SKM-1 treated with dmso at 0.1 percent for 144 hours (cell line): ENCODE measurements around the gene CCDC136.

ENCODE experiments used
- DNase-seq: peaks from one replicate; lab custom pipeline; 2025; ENCODE audit not compliant: unreplicated experiment; lab: John Stamatoyannopoulos, UW

Gene CCDC136

DNA sequence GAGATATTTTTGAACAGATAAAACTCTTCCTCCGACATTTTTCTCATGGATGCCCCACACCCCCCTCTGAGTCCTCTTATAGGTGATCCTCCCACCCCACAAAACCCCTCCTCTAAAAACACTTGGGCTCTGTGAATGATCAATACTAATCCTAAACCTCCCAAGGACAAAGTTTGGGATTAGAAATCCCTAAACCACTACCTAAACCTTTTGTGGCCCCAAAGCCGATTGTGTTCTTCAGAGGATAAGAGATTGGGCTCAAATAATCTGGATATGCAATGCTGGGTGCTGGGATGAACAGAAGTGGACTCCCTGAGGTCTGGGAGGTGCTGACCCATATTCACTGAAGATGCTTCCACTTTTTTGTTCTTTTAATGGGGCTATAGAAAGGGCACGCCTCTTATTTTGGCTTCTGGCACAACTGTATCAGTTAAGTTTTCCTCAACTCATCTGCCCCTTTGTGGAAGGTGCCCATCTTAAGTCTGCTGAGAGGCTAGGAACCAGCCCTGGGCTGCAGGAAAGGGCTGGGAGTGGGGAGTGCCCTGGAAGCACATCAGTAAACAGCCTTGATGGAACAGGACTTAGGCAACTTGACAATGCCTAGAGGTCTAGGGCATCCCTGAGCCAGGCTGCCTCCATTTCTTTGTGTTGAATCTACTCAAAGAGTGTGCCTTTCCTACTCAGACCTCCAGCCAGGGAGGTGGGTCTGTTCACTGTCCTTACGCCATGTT lies 15.9 kb upstream of the CCDC136 start, which contains the start of gene OPN1SW:
Gene OPN1SW, minus strand, starts transcription at position 51 of the 731 bp plus-strand sequence. Its CDS starts 13 bp downstream, at position 38.
- DNase-seq: no peak

- DNase-seq: no peak
Observed at GRCh38 chr7:128777156-128778123, 14.3 kb upstream of the CCDC136 start.

DNA sequence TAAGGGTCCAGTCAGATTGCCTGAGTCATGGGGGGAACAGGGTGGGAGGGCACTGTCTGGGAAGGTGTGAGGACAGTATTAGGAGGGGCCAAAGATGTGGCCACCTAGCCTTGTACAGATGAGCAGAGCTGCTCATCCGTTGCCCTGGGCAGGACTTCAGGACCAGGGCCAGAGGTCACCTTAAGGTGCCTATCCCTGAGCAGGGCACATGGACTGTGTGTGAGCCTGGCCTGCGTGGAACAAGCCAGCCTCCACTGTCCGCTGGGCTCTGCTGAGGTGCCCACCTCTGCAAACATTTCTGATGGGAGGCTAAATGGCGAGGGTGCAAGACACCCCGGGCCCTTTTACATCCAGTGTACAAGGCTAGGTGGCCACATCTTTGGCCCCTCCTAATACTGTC lies 12.8 kb upstream of the CCDC136 start:
- DNase-seq: no peak

DNA sequence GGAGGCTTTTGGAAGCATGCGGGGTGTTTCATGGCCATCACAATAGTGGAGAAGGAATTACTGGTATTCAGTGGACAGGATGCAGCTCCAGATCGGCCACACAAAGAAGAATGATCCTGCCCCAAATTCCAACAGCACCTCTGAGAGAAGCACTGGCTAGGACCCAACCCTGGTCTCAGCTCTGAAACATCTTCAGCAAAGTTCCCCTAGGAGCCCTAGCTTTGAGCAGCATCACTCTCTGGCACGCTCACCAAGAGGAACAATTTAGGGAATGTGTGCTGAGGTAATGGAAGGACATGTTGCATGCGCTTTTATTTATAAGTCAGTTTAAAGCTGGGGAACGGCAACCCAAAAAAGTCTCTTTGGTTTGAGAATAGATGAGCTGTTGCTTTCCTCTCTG lies 10.6 kb upstream of the CCDC136 start:
- no peak for DNase-seq

DNA sequence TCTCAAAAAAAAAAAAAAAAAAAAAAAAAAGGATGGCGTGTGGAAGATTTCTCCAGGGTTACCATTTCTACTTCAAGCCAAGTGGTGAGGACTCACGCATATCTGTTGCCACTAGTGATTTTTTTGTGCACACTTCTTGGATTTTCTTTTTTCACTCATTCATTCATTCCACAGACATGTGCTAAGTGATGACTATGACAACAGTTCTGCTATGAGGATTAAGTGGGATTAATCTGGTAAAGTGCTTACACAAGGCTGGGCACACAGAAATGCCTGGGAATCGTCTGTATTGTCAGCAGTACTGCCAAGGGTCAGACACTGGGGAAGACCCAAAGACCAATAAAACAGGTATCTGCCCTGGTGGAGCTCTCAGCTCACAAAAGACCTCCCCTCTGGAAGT lies 9.9 kb upstream of the CCDC136 start:
- no peak for DNase-seq

GRCh38 chr7:128783143-128783861 lies 8.5 kb upstream of the CCDC136 start:
- no peak for DNase-seq

GRCh38 chr7:128785738-128786137 lies 6.0 kb upstream of the CCDC136 start:
- DNase-seq: no peak

GRCh38 chr7:128788446-128789412 lies 3.0 kb upstream of the CCDC136 start:
- DNase-seq: no peak

- no peak for DNase-seq
Observed at GRCh38 chr7:128790315-128791041, 1.3 kb upstream of the CCDC136 start.

DNA sequence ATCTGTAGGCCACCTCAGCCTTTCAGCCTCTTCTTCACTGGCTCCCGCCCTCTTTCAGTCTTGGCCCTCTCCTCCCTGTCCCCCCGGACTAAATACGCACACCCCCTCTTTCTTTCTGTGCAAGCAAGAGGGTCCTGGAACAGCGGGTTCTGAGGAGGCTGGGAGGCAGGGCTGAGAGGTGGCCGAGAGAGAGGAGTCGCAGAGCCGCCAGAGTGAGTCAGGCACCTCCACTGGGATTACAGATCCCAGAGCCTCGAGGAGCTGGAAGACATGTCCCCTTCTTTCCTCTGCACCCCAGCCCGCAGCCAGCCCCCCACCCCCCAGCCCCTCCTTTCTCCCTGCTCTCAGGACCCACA lies 182 bp downstream of the CCDC136 start:
- DNase-seq: no peak

DNA sequence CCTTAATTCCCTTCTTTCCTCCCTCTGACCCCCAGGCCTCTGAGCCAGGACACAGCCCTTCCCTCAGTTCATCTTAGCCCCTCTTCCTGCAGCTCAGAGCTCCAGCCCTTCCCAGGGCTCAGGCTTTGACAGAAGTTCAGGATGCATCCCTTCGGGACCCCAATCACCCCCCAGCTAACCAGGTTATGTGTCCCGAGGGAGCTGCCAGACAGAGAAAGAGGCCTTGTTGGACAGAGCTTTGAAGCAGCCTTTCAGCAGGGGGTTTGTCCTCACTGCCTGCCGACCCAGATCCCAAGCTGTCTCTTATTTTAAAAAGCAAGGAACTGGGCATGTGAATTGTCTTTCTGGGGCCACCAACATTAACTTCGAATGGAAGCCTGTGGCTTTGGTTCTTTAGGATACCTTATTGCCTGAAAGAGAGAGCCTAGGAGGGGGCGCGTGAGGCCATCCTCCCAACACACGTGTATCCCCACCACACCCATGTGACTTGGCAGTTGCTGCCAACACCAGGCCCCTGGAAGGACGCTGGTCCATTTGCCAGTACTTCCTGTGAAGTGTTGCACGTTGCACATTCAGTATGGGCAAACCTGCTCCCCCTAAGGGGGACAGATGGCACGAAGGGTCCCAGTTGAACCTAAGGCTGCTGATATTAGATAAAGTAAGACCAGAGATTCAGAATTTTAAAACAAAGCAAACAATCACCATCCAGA lies 858 bp downstream of the CCDC136 start:
- no peak for DNase-seq

DNA sequence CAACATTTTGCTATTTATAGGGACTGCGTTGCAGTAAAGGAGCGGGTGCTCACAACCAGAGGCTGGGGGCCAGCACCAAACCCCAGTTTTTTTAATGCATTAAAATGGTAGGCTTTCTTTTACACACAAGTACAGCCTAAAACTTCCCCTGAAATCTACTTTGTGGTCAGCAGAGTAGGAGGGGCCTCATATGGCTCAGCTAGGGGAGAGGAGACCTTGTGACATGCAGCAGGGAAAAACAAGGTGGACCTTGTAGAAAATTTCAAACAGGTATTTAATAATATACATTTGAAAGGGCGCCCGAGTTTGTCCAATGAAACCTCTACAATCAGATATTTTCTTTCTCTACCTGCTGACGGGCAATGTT lies 1.4 kb downstream of the CCDC136 start:
- DNase-seq: no peak

DNA sequence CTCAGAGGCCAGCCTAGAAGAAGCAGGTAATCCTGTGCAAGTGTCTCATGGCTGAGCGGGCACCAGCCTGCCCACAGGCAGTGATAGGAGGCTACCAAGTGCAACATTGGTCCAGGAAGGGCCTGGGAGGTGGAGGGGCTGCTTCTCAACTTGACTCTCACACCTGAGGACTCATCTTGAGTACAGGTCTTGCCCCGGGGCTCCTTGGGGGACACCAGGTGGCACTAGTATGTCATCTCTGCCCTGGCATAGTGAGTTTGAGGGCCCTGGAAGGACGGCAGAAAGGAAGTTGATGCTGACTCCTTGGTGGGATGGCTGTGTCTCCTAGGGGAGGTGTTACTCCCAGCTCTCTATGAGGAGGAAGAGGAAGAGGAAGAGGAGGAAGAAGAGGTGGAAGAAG lies 2.3 kb downstream of the CCDC136 start:
- no peak for DNase-seq

GRCh38 chr7:128794436-128794835 lies 2.7 kb downstream of the CCDC136 start:
- no peak for DNase-seq

DNA sequence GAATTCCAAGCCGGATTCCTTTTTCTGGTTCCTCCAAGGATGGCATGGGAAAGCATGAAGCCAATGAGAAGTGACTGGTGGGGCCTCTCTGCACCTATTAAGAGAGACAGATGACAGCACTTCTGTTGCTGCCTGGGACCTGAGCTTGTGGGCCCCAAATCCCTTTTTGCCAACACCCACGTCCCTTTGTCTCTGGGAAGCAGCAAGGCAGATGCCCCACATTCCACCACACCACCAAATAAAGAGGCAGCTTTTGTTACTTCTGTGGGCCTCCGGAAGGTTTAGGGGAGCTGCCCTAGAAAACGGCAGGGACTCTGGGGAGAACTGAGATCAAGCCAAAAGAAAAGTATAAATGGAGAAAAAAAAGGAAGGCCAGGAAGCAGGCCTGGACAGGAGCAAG lies 3.4 kb downstream of the CCDC136 start:
- no peak for DNase-seq

- DNase-seq: no peak
Observed at GRCh38 chr7:128796327-128796726, 4.6 kb downstream of the CCDC136 start.

GRCh38 chr7:128799451-128799850 lies 7.7 kb downstream of the CCDC136 start:
- DNase-seq: peak; percentile 30

- no peak for DNase-seq
Observed at GRCh38 chr7:128800567-128800966, 8.8 kb downstream of the CCDC136 start.

DNA sequence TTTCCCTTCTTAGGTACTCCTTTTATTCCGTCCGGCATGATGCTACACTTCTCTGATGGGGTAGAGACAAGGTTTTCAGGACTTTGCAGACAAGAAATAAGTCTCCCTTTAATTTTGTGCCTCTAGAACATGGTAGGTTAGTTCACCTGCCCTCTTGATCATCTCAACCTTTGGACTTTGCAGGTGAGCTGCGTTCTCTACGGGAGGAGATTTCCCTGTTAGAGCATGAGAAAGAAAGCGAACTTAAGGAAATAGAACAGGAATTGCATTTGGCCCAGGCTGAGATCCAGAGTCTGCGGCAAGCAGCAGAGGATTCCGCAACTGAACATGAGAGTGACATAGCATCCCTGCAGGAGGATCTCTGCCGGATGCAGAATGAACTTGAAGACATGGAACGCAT lies 9.2 kb downstream of the CCDC136 start:
- no peak for DNase-seq
